GM19455 (cell line): ENCODE measurements around the gene HECTD1.

Source experiments
- ATAC-seq: cut with Tn5 transposase; IDR thresholded peaks from one replicate; pipeline ENCODE4 v1.9.1; 2021; ENCODE audit not compliant: unreplicated experiment

Gene HECTD1

GRCh38 chr14:31161274-31161673 is 46.3 kb downstream of the HECTD1 start:
- no peak for ATAC-seq

DNA sequence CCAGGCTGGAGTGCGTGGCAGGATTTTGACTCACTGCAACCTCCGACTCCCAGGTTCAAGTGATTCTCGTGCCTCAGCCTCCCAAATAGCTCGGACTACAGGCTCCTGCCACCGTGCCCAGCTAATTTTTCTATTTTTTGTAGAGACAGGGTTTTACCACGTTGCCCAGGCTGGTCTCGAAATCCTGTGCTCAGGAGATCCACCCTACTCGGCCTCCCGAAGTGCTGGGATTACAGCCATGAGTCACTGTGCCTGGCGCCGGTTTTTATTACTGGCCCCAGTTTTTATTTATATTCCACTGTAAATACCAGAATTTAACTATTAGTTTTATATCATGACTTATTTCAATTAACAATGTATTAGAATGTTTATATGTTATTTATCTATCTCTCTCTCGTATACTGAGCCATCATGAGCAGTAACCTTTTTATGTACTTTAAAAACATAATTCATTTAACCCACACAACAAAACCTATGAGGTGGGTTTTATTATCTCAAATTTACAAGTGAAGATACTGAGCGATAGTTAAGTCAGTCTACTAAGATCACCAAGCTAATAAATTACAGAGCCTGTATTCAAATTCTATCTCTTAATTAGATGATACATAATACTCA is 47.8 kb downstream of the HECTD1 start:
- no peak for ATAC-seq

DNA sequence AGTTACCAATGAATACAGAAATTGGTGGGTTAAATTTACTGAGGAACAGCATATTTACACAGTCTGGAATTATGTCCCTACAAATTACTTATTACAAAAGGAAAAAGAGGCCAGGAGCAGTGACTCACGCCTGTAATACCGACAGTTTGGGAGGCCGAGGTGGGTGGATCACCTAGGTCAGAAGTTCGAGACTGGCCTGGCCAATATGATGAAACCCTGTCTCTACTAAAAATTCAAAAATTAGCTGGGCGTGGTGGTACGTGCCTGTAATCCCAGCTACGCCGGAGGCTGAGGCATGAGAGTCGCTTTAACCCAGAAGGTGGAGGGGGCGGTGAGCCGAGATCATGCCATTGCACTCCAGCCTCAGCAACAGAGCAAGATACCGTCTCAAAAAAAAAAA is 52.6 kb downstream of the HECTD1 start:
- no peak for ATAC-seq

- ATAC-seq: no peak
Measured at GRCh38 chr14:31142455-31143087, 65.0 kb downstream of the HECTD1 start.

DNA sequence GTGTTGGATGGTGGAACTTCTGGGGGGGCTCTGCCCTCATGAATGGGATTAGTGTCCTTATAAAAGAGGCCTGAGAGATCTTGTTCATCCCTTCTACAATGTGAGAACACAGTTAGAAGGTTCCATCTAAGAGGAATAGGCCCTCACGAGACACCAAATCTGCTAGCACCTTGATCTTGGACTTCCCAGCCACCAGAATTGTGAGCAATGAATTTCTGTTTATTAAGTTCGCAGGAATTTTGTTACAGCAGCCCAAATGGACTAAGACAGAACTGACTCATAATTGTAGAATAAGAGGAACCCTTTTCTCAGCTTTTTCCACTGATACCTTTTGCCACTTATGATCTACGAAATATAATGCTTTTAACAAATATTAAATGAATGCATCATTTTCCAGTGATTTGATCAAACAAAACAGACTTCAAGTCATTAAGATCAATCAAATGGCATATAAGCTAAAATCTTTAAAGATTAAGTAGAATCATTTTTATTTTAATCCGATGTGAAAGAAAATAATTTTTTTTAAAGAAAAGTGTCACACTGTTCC is 68.2 kb downstream of the HECTD1 start:
- no peak for ATAC-seq

DNA sequence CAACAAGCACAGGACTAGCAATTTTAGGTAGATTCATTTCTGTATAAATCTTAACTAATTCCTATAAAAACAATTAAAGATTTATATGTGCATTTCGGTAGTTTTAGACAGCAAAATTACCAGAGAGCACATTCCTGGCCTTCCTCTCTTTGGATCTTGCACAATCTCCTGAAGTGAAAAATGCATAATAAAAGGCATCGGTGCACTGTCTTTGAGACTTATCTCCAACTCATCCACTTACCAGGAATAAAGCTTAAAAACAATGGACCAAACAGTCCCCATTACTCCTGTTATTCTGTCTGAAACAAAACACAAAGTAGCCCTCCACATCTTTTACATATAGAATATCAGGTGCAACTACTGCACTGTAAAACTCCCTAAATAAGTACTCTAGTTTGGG is 69.3 kb downstream of the HECTD1 start:
- no peak for ATAC-seq

DNA sequence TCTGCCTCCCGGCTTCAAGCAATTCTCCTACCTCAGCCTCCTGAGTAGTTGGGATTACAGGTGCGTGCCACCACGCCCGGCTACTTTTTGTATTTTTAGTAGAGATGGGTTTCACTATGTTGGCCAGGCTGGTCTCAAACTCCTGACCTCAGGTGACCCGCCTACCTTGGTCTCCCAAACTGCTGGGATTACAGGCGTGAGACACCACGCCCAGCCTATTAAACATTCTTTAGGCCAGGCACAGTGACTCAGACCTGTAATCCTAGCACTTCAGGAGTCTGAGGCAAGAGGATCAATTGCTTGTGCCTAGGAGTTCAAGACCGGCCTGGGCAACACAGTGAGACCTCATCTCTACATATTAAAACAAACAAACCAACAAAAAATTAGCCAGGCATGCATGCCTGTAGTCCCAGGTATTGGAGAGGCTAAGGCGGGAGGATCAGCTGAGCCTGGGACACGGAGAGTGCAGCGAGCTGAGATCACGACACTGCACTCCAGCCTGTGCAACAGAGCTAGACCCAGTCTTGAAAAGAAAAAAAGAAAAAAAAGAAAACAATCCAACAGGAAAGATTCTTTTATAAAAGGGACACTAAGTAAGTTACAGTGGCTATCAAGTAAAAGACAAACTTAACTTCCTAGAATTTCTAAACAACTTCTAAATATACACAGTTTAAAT is 70.2 kb downstream of the HECTD1 start:
- ATAC-seq: no peak

DNA sequence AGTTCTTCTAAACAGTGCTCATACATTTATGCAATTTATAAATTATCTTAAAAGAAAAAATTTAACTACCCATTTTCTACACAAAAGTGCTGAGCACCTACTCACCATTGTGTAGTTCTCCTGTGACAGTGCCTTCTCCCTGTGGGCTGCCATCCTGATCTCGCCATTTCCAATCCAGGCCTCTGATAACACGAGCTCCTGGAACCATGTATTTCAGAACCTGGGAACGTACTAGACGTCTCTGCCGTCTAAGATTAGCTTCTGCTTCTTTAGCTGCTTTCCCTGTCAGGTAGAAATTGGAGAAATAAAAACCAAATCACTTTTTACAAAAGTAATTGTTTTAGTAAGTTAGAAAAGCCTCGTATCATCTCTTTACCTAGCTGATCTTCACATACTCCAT is 74.5 kb downstream of the HECTD1 start:
- no peak for ATAC-seq

DNA sequence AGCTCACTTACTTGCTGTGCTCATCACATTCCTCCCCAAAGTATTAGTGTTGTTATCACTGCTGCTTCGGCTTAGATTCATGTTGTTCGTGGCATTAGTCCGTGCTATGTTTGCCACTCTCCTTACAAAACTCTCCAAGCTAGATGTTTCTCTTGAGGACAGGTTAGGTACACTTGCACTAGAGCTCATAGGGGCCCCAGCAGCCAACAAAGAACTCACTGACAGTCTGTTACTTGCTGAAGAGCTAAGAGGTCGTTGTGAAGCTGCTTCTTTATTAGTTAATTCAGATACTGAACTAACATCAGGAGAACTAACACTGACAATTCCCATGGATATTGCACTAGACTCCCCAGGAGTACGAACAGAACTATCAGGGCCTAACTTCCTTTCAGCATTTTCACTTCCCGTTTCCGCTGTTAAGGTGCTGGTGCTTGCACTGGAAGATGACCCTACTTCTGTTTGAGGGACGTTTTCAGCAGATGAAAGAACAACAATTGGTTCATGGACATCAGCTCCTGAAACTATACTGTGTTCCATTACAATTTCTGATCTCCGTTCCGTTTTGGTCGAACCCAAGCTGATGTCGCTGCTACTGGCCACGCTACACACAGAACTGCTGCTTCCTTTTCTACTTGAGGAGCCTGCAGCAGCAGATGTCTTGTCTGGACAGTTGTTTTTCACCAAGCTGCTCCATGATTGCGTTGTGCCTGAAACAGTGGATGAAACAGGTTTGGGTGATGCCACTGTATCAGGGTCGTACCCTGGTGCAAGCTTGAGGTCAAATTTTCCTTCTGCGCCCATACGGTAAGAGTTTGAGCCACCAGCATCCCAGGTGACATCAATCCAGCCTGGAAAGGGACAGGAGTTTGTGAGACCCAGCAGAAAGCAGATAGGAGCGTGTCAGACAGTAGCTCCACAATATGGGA is 78.7 kb downstream of the HECTD1 start:
- ATAC-seq: no peak

GRCh38 chr14:31127690-31128089 is 79.9 kb downstream of the HECTD1 start:
- ATAC-seq: no peak

DNA sequence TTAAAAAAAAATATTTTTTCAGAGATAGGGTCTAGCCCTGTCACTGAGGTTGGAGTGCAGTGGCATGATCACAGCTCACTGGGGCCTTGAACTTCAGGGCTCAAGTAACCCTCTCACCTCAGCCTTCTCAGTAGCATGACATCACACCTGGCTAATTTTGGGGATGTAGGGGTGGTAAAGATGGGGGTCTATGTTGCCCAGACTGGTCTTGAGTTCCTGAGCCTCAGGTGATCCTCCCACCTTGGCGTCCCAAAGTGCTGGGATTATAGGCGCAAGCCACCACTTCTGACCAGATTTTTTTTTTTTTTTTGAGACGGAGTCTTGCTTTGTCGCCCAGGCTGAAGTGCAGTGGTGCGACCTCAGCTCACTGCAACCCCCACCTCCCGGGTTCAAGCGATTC is 80.9 kb downstream of the HECTD1 start:
- ATAC-seq: no peak

DNA sequence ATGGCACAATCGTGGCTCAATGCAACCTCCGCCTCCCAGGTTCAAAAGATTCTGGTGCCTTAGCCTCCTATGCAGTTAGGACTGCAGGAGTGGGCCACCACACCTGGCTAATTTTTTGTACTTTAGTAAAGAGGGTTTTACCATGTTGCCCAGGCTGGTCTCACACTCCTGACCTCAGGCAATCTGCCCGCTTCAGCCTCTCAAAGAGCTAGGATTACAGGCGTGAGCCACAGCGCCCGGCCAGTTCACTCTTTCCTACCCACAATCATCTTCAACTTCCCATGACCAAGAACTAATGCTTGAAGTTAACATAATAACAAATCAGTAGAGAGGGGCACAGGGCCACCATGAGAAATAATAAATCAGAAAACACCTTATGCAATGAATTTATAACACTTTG is 82.4 kb downstream of the HECTD1 start:
- no peak for ATAC-seq

GRCh38 chr14:31124197-31124596 is 83.4 kb downstream of the HECTD1 start:
- ATAC-seq: no peak

GRCh38 chr14:31122921-31123320 is 84.7 kb downstream of the HECTD1 start:
- ATAC-seq: no peak

DNA sequence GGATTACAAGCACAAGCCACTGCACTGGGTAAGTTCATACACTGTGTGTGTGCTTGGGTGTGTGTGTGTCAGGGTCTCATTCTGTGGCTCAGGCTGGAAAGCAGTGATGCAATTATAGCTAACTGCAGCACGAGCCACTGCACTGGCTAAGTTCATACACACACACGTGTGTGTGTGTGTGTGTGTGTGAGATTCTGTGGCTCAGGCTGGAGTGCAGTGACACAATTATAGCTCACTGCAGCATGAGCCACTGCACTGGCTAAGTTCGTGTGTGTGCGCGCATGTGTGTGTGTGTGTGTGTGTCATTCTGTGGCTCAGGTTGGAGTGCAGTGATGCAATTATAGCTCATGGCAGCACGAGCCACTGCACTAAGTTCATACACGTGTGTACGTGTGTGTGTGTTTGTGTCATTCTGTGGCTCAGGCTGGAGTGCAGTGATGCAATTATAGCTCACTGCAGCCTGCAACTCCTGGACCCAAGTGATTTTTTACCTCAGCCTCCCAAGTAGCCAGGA is 85.4 kb downstream of the HECTD1 start:
- no peak for ATAC-seq

- ATAC-seq: no peak
Measured at GRCh38 chr14:31118892-31119291, 88.7 kb downstream of the HECTD1 start.

- no peak for ATAC-seq
Measured at GRCh38 chr14:31113794-31114193, 93.8 kb downstream of the HECTD1 start.

- ATAC-seq: no peak
Measured at GRCh38 chr14:31110872-31111271, 96.7 kb downstream of the HECTD1 start.

DNA sequence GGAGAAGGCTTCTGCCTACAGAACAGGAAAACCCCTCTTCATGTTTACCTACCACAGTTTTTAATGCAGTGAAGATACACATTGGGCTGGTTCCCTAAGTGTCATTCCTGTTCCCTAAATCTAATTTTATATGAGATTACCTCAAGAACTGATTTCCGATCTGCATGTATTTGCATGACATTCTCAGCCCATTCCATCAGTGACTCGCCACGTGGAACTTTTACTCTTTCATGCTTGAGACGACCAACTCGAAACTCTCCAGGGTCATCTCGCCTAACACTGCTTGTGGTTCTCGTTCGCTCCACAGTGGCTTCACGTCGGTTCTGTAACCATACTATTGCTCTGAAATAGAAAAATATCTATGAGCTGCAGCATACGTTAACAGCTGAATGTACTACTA is 98.3 kb downstream of the HECTD1 start:
- no peak for ATAC-seq

- no peak for ATAC-seq
Measured at GRCh38 chr14:31106768-31107167, 100.8 kb downstream of the HECTD1 start.

DNA sequence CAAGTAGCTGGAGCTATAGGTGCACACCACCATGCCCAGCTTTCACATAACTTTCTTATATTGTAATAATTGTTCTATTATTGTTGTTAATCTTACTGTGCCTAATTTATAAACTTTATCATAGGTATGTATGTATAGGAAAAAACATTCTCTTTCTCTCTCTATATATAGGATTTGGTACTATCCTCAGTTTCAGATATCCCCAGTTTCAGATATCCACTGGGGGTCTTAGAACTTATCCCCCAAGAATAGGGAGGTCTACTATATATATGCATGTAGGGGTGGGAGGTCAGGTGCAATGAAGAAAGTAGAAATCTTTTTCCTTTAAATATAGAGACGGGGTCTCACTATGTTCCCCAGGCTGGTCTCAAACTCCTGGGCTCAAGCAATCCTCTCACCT is 110.5 kb downstream of the HECTD1 start:
- no peak for ATAC-seq
